Fibroblast of gingiva (primary cell): ENCODE measurements around the gene TIMM10B.
"Not testable (repeated sequence)": the region's sequence is repeated elsewhere in the genome, so short reads cannot be mapped to it uniquely, and the experiment has no call there.

Experiments used
- DNase-seq: peaks from one replicate; pipeline ENCODE4 v3.0.0-alpha.2; 2011; ENCODE audit warnings: low read depth

Gene TIMM10B

DNA sequence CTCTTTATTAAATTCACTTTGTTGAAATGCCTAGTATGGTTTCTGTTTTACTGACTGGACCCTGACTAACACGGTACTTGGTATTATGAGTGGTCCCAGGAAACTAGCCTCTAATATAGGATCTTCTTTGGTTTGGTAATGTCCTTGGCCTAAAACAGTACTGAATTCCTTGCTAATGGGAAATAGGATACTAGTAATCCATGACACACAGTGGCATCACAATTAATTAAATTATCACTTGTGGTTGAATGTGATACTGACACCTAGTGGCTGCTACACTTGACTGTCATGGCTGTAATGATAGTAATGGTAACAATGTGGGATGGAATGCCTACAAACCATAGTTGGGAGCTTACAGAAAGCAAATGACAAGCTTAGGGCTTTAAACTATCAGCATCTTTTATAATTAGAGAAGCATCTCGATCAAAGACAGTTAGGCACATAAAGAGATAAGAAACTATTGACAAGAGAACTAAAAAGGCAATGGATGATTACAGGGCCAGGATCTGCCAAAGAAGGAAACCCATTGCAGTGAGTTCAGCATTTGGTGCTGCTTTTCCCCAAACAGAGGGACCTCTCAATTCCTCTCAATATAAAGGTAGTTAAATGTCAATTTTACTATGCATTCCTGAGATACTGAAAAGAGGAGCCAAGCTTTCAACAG is 24.4 kb downstream of the TIMM10B start:
- DNase-seq: peak; percentile 67

DNA sequence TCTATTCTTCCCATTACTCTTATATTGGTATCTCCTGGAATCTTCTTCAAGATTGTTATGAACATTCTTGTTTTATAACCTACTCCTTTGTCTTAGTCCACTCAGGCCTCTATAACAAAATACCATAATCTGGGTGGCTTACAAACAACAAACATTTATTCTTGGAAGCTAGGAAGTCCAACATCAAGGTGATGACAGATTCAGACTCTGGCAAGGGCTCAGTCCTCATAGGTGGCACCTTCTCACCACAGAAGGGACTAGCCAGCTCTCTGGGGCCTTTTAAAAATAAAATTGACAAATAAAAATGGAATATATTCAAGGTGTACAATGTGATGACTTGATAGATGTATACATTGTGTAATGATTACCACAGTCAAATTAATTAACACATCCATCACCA is 35.6 kb downstream of the TIMM10B start:
- DNase-seq: no peak

DNA sequence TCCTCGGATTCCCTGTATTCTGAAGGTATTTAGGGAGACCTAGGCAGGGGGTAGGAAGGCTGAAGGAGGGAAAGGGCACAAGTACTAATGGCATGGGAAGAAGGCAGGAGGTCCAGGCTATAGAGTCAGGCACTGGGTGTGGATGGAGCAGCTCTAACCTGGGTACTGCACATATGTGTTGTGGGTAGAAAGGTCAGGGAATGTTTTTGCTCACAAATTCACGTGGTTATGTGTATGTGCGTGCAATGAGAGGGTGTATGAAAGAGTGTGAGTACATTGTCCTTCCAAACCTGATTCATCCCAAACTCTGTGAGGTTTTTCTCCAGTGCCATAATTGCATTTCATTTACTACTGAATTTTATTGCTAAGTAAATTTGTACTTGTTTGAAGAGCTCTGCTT is 39.0 kb downstream of the TIMM10B start:
- DNase-seq: no peak

DNA sequence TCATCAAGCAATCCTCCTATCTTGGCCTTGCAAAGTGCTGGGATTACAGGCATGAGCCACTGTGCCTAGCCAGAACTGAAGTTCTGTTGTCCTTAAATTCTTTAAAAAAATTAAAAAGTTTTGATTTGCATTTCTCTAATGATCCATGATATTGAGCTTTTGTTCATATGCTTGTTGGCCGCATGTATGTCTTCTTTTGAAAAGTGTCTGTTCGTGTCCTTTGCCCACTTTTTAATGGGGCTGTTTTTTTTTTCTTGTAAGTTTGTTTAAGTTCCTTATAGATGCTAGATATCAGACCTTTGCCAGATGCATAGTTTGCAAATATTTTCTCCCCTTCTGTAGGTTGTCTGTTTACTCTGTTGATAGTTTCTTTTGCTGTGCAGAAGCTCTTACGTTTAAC is 40.6 kb downstream of the TIMM10B start:
- DNase-seq: not testable (repeated sequence)

DNA sequence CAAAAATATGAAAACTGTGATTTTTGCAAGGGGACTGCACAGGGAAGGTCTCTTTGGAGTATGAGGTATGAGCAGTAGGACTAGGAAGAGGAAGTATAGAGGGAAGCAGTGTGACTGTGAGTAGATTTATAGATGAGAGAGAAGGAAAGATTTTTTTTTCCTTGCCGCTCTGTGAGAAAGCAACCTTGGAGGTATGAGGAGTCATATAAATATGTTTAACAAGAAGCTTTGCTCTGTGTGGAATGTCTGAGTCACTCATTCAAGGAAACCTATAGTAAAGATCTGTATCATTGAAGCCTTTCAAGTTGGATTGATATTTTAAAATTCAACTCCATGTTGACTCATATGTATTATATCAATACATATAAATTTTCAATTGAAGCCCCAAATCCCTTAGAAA is 42.0 kb downstream of the TIMM10B start:
- no peak for DNase-seq

DNA sequence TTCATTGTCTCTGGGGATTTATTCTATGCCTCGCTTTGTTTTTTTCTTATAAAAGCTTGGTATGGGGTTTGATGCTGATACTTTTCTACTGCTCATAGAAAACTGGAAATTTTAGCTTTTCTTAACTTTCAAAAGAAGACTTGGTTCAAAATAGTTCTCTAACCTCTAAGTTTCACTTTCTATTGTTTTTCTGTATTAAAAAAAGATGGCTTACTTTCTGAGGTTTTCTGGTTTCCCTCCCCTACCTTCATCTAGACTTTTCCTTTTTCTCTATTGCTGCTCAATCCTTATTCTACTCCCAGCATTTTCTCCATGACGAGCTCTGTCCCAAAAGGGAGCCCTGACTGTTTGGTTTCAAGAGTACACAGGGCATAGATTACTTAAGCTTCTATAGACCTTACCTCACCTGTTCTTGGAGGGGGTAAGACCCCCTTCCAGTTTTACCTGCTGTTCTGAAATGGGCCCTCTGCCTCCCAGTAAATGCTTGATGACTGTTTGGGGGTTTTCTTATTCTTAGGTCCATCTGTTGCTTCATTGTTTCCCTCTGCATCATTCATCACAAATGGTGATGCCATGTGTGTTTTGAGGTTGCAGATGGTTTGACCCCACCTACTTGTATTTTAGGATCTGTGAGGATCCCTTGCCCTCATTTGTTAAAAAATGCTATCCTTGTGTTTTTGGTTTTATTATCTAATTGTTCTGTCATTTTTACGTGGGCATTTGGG is 45.3 kb downstream of the TIMM10B start:
- no peak for DNase-seq

DNA sequence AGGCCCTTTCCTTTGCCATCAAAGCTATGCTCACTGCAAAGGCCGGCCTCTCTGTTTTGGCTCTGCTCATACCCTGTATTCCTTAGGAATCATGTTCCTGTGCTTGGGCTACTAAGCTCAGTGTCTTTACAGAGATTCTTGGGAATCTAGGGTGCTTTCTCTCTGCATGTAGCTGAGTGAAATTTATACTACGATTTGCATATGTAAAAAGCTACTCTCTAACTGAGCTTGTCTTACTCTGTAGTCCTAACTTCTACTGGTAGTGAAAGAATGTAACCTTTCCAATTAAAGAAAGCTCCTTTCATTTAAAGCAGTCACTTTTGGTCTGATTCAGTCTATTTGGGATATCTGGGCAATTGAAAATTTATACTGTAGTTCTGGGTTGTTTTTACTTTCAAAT is 48.0 kb downstream of the TIMM10B start:
- no peak for DNase-seq

DNA sequence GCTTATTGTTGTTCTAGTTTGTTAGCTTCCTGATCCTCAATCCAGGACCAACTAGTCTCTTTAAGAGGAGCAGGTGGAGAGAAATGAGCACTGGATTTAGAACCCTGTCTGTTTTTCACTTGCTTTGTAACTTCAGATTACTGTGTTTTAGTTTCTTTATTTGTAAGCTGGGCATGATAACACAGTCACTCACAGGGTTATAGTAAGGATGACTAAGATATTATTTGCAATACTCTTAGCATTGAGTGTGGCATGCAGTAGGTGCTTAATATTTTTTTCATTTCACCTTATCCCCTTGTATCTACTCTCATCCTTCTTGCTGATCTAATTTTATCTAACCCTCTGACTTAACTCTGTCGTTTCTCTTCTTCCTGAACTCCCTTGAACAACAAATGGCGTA is 49.5 kb downstream of the TIMM10B start:
- DNase-seq: no peak

DNA sequence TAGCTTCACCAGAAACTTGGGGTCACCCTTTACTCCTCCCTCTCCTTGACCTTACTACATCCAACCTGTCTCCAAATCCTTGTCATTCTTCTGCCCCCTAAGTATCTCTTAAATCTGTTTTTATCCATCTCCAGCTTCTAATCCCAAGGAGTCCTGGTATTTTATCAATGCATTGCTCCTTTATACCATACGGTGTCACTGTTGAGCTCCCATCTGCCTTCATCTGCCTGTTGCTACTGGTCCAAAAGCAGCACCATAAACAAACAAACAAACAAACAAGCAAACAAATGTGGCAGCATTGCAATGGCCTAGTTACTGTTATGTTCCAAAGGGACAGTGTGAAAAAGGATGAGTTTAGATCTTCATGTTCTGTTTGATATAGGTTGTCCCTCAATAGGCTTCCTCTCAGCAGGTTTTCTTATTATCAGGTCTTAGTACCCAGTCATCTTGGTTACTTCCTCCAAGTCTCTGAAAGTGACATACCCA is 50.0 kb downstream of the TIMM10B start:
- peak; percentile 31 for DNase-seq
